GM23338 (cell line): ENCODE results near the gene LRRC2. TPM values are rescaled to one million over a fixed set of nuclear protein-coding genes. Genes with fewer than 3 reads are reported as not detected.

Experiments
- ATAC-seq: fragments of 200-7000 bp; cut with Tn5 transposase; 3 replicates; pipeline ENCODE4 v1.9.1; 2020
- DNase-seq: peaks from one replicate; pipeline ENCODE4 v3.0.0-alpha.2; 2015; ENCODE audit warnings: low spot score
- H2AFZ ChIP-seq: fragments of 200-600 bp; sonication (generic); 2 replicates; pipeline ENCODE4 v1.8.0; 2016; ENCODE audit warnings: antibody characterized with exemption, mild to moderate bottlenecking, moderate library complexity
- H3F3A ChIP-seq: fragments of 200-600 bp; sonication (generic); replicated peaks from 2 replicates; pipeline ENCODE4 v1.8.0; 2017; ENCODE audit warnings: antibody characterized with exemption, mixed run types, low read depth
- H3K27ac ChIP-seq: fragments of 200-600 bp; sonication (generic); 2 replicates; pipeline ENCODE4 v1.6.1; 2016; ENCODE audit warnings: low read depth
- H3K27me3 ChIP-seq: fragments of 200-600 bp; sonication (generic); 2 replicates; pipeline ENCODE4 v1.8.0; 2016; ENCODE audit warnings: mild to moderate bottlenecking, mixed run types, moderate library complexity; ENCODE audit not compliant: insufficient read depth
- H3K36me3 ChIP-seq: fragments of 200-600 bp; sonication (generic); 2 replicates; pipeline ENCODE4 v1.8.0; 2016; ENCODE audit warnings: mild to moderate bottlenecking; ENCODE audit not compliant: insufficient read depth
- H3K4me1 ChIP-seq: fragments of 200-600 bp; sonication (generic); 2 replicates; pipeline ENCODE4 v1.8.0; 2016; ENCODE audit warnings: mild to moderate bottlenecking, moderate library complexity; ENCODE audit not compliant: insufficient read depth
- H3K4me2 ChIP-seq: fragments of 200-600 bp; sonication (generic); 2 replicates; pipeline ENCODE4 v1.7.1; 2017; ENCODE audit warnings: mixed run types
- H3K4me3 ChIP-seq: fragments of 200-600 bp; sonication (generic); 2 replicates; pipeline ENCODE4 v1.6.1; 2016; ENCODE audit warnings: mixed run types
- H3K79me2 ChIP-seq: fragments of 200-600 bp; sonication (generic); replicated peaks from 2 replicates; pipeline ENCODE4 v1.8.0; 2017; ENCODE audit warnings: mild to moderate bottlenecking; ENCODE audit not compliant: insufficient read depth
- H3K9me2 ChIP-seq: fragments of 200-600 bp; sonication (generic); 2 replicates; pipeline ENCODE4 v1.8.0; 2017; ENCODE audit not compliant: insufficient read depth
- H4K20me1 ChIP-seq: fragments of 200-600 bp; sonication (generic); replicated peaks from 2 replicates; pipeline ENCODE4 v1.8.0; 2017; ENCODE audit warnings: mild to moderate bottlenecking; ENCODE audit not compliant: insufficient read depth
- H3K27ac Mint-ChIP-seq: 2 replicates; pipeline ENCODE4 v1.8.0; 2020; ENCODE audit warnings: inconsistent platforms, mild to moderate bottlenecking, moderate library complexity, mixed read lengths
- H3K27me3 Mint-ChIP-seq: 3 replicates; pipeline ENCODE4 v1.8.0; 2022; ENCODE audit warnings: low read depth, mild to moderate bottlenecking, moderate library complexity, mixed read lengths, inconsistent platforms; ENCODE audit not compliant: insufficient read depth, poor library complexity
- H3K36me3 Mint-ChIP-seq: 3 replicates; pipeline ENCODE4 v1.8.0; 2021; ENCODE audit warnings: low read depth, mild to moderate bottlenecking, inconsistent platforms, moderate library complexity, mixed read lengths
- H3K4me1 Mint-ChIP-seq: 3 replicates; pipeline ENCODE4 v1.8.0; 2020; ENCODE audit warnings: mild to moderate bottlenecking, inconsistent platforms, mixed read lengths
- H3K4me3 Mint-ChIP-seq: 3 replicates; pipeline ENCODE4 v1.8.0; 2021; ENCODE audit warnings: moderate library complexity, mild to moderate bottlenecking, inconsistent platforms, mixed read lengths
- H3K9me3 Mint-ChIP-seq: 3 replicates; pipeline ENCODE4 v1.8.0; 2020; ENCODE audit warnings: moderate library complexity, mild to moderate bottlenecking, inconsistent platforms, mixed read lengths
- CREB1 ChIP-seq: fragments of 250-450 bp; sonication (Bioruptor Pico); IDR thresholded peaks from 2 replicates; pipeline ENCODE4 v1.5.0; 2020; ENCODE audit warnings: low read depth, mild to moderate bottlenecking, moderate library complexity
- EZH2 ChIP-seq: fragments of 200-600 bp; sonication (generic); IDR thresholded peaks from one replicate; pipeline ENCODE4 v1.8.0; 2017; ENCODE audit warnings: antibody characterized with exemption, mild to moderate bottlenecking, low read depth; ENCODE audit not compliant: unreplicated experiment
- EZH2phosphoT487 ChIP-seq: fragments of 200-600 bp; sonication (generic); IDR thresholded peaks from one replicate; pipeline ENCODE4 v1.8.1; 2018; ENCODE audit warnings: antibody characterized with exemption; ENCODE audit not compliant: unreplicated experiment
- JUNB ChIP-seq: IDR thresholded peaks from one replicate; pipeline ENCODE4 v1.6.1; 2016; ENCODE audit warnings: antibody characterized with exemption; ENCODE audit not compliant: unreplicated experiment
- NANOG ChIP-seq: IDR thresholded peaks from 2 replicates; pipeline ENCODE4 v1.6.1; 2016; ENCODE audit warnings: antibody characterized with exemption, borderline replicate concordance
- POLR2AphosphoS5 ChIP-seq: IDR thresholded peaks from 2 replicates; pipeline ENCODE4 v1.6.1; 2016; ENCODE audit warnings: antibody characterized with exemption, low read depth
- STAT1 ChIP-seq: IDR thresholded peaks from one replicate; pipeline ENCODE4 v1.6.1; 2016; ENCODE audit warnings: antibody characterized with exemption; ENCODE audit not compliant: unreplicated experiment
- ZNF114 ChIP-seq: fragments of 250-450 bp; sonication (Bioruptor Pico); IDR thresholded peaks from 2 replicates; pipeline ENCODE4 v1.5.0; 2020; ENCODE audit warnings: mild to moderate bottlenecking, moderate library complexity
- ZNF331 ChIP-seq: fragments of 250-450 bp; sonication (Bioruptor Pico); IDR thresholded peaks from 2 replicates; pipeline ENCODE4 v1.5.0; 2020; ENCODE audit warnings: low read depth, mild to moderate bottlenecking, moderate library complexity
- polyA plus RNA-seq: library from polyadenylated mRNA; unstranded; fragments of >200 nt; fragmentation: Nextera tagmentation; extraction: Ambion mirVana; gene quantifications from 2 replicates; pipeline ENCODE4 v1.2.1, GENCODE V29; 2016
- total RNA-seq: library from RNA; depleted of rRNA; stranded (reverse); fragments of >200 nt; shearing (Covaris generic); gene quantifications from 2 replicates; pipeline ENCODE4 v1.2.3, GENCODE V29; 2014
- TF ChIP-seq, protein P1 (sequence below): IDR thresholded peaks from one replicate; pipeline ENCODE4 v1.6.1; 2018; ENCODE audit warnings: antibody characterized with exemption; ENCODE audit not compliant: unreplicated experiment
- TF ChIP-seq, protein P2 (sequence below), 2 experiments: fragments of 200-600 bp in 1 of 2; sonication (generic) in 1 of 2; conservative IDR thresholded peaks; 2 replicates each; pipeline versions ENCODE4 v1.5.1 to v1.6.1; 2016 to 2017; ENCODE audit warnings: antibody characterized with exemption in 2 of 2, low read depth in 2 of 2, mild to moderate bottlenecking in 2 of 2, moderate library complexity in 1 of 2
- TF ChIP-seq, protein P3 (sequence below): IDR thresholded peaks from 2 replicates; pipeline ENCODE4 v1.6.1; 2016; ENCODE audit warnings: antibody characterized with exemption
- TF ChIP-seq, protein P4 (sequence below): fragments of 250-450 bp; sonication (Bioruptor Pico); IDR thresholded peaks from 2 replicates; pipeline ENCODE4 v1.5.0; 2020; ENCODE audit warnings: mild to moderate bottlenecking, moderate library complexity

Gene LRRC2
- total and polyA plus RNA-seq, 2 experiments from 2014 or later = 6.5 to 7.1 TPM

DNA sequence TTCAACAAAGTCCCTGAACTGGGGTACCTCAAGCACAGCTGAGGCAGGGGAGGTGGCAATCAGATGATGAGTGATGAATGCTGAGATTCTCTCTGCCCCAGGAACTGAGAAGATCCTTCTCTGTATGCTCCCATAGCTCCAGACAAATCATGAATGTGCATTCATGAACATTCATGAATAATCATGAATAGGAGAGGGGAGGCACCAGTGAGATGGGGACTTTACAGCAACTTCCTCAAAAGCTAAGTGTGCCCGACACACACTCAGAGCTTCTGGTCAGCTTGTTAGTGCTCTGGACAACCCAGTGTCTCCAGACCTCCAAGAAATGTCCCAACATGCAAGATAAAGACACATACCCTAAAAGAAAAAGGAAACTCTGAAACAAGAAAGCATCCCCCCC, 24.3 kb downstream of the LRRC2 start (continued):
- TF ChIP-seq JUNB = no peak

DNA sequence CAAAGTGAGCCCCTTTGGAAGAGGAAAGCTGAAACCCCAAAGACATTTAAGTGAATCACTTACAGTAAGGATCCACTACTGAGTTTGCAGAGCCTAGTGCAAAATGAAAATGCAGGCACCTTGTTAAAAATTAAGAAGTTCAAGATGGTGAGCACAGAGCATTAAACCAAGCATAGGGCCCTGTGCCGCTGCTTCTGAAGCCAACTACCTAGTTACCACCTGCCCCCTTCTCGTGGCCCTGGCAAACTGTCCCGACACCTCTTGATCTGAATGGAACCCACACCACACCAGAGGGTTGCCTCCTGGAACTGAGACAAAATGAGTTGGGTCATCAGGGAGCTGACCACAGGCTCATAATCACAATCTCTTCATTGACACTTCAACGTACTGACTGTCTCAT, 25.6 kb downstream of the LRRC2 start:
- H3K9me3 Mint-ChIP-seq = no peaks in the 10 kb centered on the region
- H3F3A ChIP-seq = no peaks in the 10 kb centered on the region
- peaks cover 33% of the 10 kb centered on the region for H3K4me1 Mint-ChIP-seq
- 0 out of 2 replicates have a peak, but pooled peaks cover 2% of the 10 kb centered on the region for H3K9me2 ChIP-seq
- H3K4me1 ChIP-seq = peaks cover 25% of the 10 kb centered on the region
- ATAC-seq (no peak), DNase-seq (no peak)
- H3K79me2 ChIP-seq = no peaks in the 10 kb centered on the region
- no peak overlapping the region for H3K27ac ChIP-seq
- H4K20me1 ChIP-seq = no peaks in the 10 kb centered on the region
- H3K4me2 ChIP-seq = no peak overlapping the region
- no peaks in the 10 kb centered on the region for H3K36me3 ChIP-seq
- no peaks in the 10 kb centered on the region for H3K27me3 ChIP-seq
- no peak overlapping the region for H3K27ac Mint-ChIP-seq
- TF ChIP-seq NANOG (no peak), ZNF331 (CRISPR knock-in tag) (no peak), EZH2phosphoT487 (no peak), ZNF114 (CRISPR knock-in tag) (no peak), JUNB (no peak), STAT1 (no peak), EZH2 (no peak), POLR2AphosphoS5 (no peak), CREB1 (CRISPR knock-in tag) (no peak)
- TF ChIP-seq, protein P1, sequence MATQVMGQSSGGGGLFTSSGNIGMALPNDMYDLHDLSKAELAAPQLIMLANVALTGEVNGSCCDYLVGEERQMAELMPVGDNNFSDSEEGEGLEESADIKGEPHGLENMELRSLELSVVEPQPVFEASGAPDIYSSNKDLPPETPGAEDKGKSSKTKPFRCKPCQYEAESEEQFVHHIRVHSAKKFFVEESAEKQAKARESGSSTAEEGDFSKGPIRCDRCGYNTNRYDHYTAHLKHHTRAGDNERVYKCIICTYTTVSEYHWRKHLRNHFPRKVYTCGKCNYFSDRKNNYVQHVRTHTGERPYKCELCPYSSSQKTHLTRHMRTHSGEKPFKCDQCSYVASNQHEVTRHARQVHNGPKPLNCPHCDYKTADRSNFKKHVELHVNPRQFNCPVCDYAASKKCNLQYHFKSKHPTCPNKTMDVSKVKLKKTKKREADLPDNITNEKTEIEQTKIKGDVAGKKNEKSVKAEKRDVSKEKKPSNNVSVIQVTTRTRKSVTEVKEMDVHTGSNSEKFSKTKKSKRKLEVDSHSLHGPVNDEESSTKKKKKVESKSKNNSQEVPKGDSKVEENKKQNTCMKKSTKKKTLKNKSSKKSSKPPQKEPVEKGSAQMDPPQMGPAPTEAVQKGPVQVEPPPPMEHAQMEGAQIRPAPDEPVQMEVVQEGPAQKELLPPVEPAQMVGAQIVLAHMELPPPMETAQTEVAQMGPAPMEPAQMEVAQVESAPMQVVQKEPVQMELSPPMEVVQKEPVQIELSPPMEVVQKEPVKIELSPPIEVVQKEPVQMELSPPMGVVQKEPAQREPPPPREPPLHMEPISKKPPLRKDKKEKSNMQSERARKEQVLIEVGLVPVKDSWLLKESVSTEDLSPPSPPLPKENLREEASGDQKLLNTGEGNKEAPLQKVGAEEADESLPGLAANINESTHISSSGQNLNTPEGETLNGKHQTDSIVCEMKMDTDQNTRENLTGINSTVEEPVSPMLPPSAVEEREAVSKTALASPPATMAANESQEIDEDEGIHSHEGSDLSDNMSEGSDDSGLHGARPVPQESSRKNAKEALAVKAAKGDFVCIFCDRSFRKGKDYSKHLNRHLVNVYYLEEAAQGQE = no peak
- TF ChIP-seq, protein P2, sequence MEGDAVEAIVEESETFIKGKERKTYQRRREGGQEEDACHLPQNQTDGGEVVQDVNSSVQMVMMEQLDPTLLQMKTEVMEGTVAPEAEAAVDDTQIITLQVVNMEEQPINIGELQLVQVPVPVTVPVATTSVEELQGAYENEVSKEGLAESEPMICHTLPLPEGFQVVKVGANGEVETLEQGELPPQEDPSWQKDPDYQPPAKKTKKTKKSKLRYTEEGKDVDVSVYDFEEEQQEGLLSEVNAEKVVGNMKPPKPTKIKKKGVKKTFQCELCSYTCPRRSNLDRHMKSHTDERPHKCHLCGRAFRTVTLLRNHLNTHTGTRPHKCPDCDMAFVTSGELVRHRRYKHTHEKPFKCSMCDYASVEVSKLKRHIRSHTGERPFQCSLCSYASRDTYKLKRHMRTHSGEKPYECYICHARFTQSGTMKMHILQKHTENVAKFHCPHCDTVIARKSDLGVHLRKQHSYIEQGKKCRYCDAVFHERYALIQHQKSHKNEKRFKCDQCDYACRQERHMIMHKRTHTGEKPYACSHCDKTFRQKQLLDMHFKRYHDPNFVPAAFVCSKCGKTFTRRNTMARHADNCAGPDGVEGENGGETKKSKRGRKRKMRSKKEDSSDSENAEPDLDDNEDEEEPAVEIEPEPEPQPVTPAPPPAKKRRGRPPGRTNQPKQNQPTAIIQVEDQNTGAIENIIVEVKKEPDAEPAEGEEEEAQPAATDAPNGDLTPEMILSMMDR (conservative IDR thresholded peaks at IDR 0.05; ENCODE audit: low read depth in 2 of 2) = no peak
- TF ChIP-seq, protein P3, sequence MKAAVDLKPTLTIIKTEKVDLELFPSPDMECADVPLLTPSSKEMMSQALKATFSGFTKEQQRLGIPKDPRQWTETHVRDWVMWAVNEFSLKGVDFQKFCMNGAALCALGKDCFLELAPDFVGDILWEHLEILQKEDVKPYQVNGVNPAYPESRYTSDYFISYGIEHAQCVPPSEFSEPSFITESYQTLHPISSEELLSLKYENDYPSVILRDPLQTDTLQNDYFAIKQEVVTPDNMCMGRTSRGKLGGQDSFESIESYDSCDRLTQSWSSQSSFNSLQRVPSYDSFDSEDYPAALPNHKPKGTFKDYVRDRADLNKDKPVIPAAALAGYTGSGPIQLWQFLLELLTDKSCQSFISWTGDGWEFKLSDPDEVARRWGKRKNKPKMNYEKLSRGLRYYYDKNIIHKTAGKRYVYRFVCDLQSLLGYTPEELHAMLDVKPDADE = no peak
- TF ChIP-seq, protein P4, sequence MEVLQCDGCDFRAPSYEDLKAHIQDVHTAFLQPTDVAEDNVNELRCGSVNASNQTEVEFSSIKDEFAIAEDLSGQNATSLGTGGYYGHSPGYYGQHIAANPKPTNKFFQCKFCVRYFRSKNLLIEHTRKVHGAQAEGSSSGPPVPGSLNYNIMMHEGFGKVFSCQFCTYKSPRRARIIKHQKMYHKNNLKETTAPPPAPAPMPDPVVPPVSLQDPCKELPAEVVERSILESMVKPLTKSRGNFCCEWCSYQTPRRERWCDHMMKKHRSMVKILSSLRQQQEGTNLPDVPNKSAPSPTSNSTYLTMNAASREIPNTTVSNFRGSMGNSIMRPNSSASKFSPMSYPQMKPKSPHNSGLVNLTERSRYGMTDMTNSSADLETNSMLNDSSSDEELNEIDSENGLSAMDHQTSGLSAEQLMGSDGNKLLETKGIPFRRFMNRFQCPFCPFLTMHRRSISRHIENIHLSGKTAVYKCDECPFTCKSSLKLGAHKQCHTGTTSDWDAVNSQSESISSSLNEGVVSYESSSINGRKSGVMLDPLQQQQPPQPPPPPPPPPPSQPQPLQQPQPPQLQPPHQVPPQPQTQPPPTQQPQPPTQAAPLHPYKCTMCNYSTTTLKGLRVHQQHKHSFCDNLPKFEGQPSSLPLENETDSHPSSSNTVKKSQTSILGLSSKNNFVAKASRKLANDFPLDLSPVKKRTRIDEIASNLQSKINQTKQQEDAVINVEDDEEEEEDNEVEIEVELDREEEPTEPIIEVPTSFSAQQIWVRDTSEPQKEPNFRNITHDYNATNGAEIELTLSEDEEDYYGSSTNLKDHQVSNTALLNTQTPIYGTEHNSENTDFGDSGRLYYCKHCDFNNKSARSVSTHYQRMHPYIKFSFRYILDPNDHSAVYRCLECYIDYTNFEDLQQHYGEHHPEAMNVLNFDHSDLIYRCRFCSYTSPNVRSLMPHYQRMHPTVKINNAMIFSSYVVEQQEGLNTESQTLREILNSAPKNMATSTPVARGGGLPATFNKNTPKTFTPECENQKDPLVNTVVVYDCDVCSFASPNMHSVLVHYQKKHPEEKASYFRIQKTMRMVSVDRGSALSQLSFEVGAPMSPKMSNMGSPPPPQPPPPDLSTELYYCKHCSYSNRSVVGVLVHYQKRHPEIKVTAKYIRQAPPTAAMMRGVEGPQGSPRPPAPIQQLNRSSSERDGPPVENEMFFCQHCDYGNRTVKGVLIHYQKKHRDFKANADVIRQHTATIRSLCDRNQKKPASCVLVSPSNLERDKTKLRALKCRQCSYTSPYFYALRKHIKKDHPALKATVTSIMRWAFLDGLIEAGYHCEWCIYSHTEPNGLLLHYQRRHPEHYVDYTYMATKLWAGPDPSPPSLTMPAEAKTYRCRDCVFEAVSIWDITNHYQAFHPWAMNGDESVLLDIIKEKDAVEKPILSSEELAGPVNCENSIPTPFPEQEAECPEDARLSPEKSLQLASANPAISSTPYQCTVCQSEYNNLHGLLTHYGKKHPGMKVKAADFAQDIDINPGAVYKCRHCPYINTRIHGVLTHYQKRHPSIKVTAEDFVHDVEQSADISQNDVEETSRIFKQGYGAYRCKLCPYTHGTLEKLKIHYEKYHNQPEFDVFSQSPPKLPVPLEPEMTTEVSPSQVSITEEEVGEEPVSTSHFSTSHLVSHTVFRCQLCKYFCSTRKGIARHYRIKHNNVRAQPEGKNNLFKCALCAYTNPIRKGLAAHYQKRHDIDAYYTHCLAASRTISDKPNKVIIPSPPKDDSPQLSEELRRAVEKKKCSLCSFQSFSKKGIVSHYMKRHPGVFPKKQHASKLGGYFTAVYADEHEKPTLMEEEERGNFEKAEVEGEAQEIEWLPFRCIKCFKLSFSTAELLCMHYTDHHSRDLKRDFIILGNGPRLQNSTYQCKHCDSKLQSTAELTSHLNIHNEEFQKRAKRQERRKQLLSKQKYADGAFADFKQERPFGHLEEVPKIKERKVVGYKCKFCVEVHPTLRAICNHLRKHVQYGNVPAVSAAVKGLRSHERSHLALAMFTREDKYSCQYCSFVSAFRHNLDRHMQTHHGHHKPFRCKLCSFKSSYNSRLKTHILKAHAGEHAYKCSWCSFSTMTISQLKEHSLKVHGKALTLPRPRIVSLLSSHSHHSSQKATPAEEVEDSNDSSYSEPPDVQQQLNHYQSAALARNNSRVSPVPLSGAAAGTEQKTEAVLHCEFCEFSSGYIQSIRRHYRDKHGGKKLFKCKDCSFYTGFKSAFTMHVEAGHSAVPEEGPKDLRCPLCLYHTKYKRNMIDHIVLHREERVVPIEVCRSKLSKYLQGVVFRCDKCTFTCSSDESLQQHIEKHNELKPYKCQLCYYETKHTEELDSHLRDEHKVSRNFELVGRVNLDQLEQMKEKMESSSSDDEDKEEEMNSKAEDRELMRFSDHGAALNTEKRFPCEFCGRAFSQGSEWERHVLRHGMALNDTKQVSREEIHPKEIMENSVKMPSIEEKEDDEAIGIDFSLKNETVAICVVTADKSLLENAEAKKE (CRISPR knock-in tag) = no peak
- no peak overlapping the region for H3K4me3 ChIP-seq
- H2AFZ ChIP-seq = no peak overlapping the region
- peaks cover 15% of the 10 kb centered on the region for H3K27me3 Mint-ChIP-seq
- no peak overlapping the region for H3K4me3 Mint-ChIP-seq
- peaks cover 10% of the 10 kb centered on the region for H3K36me3 Mint-ChIP-seq
